Glomerular visceral epithelial cell (primary cell): Measurements from ENCODE around the gene HPSE2.
"Not testable (repeated sequence)": the region's sequence is repeated elsewhere in the genome, so short reads cannot be mapped to it uniquely, and the experiment has no call there.

Experiments
- DNase-seq: peaks from one replicate; pipeline ENCODE4 v3.0.0-alpha.2; 2016; ENCODE audit errors: extremely low spot score

HPSE2 gene

DNA sequence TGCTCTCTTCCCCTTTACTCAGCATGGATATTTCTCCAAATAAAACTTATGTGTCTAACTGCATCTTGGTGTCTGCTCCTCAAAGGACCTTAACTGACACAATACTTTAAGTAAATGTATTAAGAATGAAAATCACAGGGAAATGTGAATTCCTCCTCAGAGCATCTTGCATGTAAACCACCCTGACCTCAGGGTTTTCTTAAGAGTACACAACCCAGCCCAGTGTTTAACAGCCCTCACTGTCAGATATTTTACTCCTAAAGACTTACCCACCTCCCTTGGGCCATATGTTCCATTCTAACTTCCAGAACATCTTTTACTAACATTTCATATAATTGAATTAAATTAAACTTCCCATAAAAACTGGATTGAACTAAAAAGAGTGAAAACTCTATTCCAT, 315.3 kb downstream of the HPSE2 start:
- DNase-seq: no peak

GRCh38 chr10:98919899-98920298, 315.8 kb downstream of the HPSE2 start:
- no peak for DNase-seq

- no peak for DNase-seq
Observed at GRCh38 chr10:98917828-98918227, 317.8 kb downstream of the HPSE2 start.

DNA sequence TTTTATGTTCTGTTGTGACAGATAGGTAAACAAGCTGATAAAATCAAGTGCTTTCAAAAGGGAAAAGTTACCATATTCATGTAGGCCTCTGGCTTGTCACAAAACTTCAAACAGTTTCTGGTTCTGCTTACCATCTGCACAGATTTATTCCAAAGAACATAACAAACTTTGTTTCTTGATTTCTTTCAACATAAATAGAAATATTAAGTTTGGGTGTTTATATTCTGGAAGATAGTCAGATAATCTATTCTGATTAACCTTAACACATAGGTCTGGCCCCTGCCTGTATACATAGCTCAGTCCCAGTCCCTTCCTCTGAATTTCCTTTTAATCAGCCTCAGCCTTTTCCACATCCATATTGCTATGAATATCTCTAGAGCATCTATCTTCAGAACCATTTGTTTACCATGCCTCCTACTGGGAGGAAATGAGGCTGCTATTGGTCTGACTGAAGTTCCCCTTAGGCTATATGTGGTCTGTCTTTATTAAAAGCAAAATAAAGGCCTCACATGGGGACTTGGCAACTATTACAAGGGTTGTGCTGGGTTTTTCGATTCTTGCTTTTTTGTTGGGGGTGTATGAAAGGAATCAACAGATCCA, 319.0 kb downstream of the HPSE2 start:
- no peak for DNase-seq

DNA sequence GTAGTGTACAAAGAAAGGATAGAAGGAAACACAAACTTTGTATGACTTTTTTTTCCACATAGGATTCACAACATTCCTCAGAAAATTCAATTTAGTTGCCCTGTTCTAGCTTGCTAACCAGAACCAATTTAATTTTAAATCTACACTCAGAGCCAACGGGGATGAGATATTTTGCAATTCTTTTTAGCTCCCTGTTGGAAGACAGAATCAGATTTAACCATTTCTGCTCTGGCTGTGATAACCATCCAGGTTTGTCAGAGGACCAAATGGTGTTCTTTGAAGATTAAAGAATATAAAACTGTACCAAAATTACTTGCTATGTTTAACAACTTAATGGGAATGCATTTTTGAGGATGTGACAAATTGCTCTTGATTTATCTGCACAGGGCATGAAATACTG, 319.7 kb downstream of the HPSE2 start:
- DNase-seq: no peak

- DNase-seq: no peak
Observed at GRCh38 chr10:98910546-98910945, 325.1 kb downstream of the HPSE2 start.

DNA sequence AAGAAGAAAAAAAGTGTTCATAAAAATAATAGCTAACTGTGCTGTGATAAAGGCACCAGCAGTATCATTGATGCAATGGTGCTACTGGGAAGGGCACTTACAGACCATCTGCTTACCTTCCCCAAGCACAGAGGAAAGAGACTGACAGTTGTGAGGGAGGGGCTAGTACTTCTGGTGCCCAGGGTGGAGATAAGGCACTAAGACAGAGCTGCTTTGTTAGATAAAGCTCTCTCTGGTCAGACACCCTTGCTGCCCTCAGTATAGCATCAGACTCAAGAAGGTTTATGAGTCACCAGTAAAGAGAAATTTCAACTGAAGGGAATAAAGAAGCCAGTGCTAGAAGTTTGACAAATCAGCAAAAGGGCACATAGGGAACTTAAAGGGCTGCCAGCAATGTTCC, 325.6 kb downstream of the HPSE2 start:
- no peak for DNase-seq

DNA sequence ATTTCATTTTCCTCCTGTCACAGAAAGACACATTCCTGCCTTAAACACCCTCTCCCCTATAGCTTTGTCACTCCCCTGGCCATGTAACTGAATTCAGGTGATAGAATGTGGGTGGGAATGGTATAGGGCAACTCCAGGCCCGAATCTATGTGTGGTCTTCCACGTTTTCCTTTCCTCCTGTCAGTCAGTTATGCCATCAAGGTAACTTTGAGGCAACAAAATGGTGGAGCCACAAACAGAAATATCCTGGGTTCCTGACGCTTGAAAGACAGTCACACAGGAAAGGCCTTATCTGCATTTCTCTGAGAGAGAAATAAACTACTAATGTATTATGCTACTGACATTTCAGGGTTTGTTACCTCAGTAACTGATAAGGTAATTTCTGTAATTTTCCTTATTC, 326.8 kb downstream of the HPSE2 start:
- DNase-seq: no peak

GRCh38 chr10:98908247-98908646, 327.4 kb downstream of the HPSE2 start:
- not testable (repeated sequence) for DNase-seq

DNA sequence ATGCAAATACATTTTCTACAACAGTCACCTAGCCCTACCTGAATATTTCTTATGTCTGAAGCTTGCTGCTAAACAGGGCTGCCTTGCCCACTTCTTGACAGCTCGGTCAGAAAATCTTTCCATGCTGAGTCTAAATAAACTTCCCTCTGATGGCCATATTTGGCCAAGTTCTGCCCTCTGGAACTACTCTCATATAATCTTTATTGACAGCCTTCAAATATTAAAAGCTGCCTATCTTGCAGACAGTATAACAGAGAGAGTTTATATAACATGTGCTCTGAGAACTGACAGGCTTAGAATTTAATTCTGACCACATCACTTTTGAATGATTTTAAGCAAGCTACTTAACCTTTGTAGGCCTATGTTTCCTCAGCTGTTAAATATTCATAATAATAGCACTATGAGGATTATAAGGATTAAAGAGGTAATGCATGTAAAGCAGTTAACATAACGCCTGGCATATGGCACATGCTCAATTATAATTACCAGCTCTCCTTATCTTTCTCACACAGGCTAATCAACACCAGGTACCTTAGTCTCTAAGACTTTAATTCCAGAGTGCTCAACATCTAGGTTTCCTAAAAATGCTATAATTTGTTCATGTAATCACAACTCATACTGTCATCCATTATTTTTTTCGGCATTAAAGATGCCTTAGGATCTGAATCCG, 334.1 kb downstream of the HPSE2 start:
- no peak for DNase-seq

DNA sequence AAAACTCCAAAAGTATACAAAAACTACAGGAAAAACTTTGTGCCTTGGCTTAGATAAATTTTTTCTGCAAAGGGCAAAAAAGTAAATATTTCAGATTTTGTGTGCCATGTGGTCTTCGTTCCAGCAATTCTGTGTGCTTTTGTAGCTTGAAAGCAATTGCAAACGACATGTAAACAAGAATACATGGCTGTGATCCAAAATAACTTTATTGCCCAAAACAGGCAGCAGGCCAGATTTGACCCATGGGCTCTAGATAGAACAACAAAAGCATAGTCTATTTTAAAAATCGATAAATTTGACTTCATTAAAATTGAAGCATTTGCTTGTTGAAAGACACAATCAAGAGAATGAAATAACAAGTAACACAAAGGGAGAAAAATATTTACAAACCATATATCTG, 336.6 kb downstream of the HPSE2 start:
- DNase-seq: no peak

GRCh38 chr10:98892523-98892922, 343.1 kb downstream of the HPSE2 start:
- no peak for DNase-seq

GRCh38 chr10:98886686-98887085, 349.0 kb downstream of the HPSE2 start:
- no peak for DNase-seq

- DNase-seq: no peak
Observed at GRCh38 chr10:98885378-98885777, 350.3 kb downstream of the HPSE2 start.

DNA sequence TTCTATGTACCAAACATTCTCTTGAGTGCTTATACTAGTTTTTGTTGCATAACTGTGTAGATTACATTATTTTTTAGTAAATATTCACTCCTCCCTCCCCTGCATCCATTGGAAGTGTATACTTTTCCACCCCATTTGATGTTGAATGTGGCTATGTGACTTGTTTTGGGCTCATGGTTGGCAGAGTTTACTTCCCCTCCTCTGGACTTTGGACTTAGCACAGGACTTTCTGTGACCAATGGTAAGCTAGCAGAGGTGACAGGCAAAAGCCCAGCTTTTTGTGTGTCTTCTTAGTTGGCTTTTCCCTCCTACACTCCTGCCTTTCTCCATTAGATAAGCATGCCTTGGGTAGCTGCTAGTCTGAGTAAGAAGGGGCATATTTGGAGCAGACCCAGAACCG, 353.9 kb downstream of the HPSE2 start:
- DNase-seq: no peak

- DNase-seq: no peak
Observed at GRCh38 chr10:98880971-98881370, 354.7 kb downstream of the HPSE2 start.

DNA sequence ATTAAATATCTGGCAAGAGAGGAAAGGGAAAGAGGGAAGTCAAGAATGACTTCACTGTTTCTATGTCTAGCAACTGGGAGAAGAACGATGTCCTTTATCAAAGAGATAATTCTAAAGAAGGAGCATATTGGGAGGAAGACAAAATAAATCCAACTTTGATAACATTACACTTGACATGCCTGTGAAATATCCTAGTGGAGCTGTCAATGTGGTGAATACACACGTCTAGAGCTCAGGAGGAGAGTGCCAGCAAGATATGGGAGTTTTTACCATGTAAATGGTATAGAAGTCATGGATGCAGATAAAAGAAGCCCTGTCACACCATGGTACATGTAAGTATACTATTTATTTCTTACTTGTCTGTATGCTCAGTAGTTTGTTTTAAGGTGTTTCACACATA, 356.7 kb downstream of the HPSE2 start:
- DNase-seq: no peak

DNA sequence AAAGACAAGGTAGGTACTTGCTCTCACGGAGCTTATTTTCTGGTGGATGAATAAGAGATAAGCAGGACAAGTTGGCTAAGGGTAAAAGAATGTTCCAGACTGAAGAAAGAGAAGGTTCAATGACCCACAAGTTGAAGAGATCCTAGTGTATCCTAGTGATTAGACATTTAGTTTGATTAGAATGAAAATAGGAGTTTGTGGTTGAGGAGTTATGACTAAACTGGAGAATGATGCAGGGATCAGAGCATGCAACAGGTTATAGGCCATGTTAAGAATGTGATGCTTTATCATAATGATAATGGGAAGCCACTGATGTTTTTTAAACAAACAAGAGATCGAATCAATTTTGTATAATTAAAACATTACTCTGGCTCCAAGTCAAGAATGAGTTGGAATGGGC, 357.2 kb downstream of the HPSE2 start:
- DNase-seq: no peak

DNA sequence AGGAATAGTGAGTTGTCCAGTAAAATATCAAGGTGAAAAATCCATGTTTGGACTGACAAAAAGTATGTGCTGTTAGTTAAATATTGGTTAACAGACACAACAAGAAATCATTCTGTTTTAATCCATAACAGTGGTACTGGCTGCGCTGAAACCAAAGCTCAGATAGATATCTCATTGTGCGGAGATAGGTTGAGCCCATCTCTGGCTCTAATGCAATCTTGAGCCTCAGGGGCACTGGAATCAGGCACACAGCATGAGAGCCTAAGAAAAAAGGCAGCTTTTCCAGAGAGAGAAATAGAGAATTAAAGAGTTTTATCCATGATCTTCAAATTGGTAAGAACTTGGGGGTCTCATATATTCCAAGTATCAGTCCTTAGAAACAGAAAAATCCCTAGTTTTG, 373.7 kb downstream of the HPSE2 start:
- no peak for DNase-seq

GRCh38 chr10:98858525-98858924, 377.1 kb downstream of the HPSE2 start:
- DNase-seq: no peak

DNA sequence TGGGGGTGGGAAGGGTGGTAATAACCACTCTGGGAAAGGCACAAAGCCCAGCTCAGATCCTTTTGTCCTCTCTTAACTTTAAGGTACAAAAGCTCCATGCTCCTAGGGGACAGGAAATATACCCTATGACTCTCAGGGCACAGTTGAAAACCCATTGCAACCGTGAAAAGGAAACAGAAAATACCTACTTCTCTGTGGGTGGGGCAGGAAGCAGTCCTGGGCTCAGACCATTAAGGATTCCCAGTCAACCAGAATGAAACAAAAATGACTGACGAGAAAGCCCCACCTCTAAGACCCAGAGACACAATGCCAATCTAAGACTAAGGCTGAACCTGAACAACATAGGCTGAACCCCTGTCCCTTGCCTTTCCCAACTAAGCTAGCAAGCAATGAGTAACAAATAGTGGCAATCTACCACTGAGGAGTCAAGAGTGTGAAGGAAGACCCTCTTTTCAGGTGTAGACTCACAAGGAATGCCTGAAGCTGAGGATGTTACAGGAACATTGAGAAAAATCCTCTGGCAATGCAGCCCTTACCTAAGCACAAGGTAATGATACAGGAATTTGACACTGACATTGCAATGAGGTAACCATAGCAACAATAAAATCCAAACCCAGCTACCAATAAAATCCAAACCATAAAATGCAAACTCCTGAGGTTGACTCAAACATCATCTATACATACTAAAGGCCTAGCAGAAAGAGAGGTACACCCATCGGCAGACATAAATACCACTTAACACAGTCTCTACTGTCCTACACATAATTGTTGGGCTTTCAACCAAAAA, 380.1 kb downstream of the HPSE2 start:
- no peak for DNase-seq

GRCh38 chr10:98852686-98853085, 383.0 kb downstream of the HPSE2 start:
- no peak for DNase-seq

DNA sequence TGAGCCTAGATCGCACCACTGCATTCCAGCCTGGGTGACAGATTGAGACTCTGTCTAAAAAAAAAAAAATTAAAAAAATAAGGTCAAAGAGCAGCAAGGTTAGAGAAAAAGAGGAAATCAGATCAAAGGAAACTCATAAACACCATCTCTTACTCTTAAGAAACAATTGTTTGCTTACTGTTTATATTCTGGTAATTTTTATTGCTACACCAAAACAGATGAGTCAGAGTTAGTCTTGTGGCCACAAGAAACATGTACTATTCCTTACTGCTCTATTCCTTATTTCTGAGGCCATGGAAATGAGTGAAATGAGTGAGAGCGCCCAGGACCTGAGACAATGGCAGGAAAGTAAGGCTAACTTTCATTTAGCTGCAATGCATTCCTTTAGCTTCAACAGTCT, 387.3 kb downstream of the HPSE2 start:
- DNase-seq: no peak
